GM18867 (cell line): ENCODE data around the gene SPINK2.

Experiments
- ATAC-seq: cut with Tn5 transposase; IDR thresholded peaks from one replicate; pipeline ENCODE4 v1.9.1; 2021; ENCODE audit warnings: mild to moderate bottlenecking, moderate library complexity; ENCODE audit not compliant: unreplicated experiment

SPINK2 gene

GRCh38 chr4:56821381-56822243 lies at the start of gene SPINK2:
Gene SPINK2, minus strand, starts transcription at chr4:56821701. Its CDS starts 39 bp downstream, at chr4:56821662.
- peak; percentile 65 for ATAC-seq

- no peak for ATAC-seq
Measured at GRCh38 chr4:56870946-56871345, 49.4 kb upstream of the SPINK2 start.

- ATAC-seq, result peak; percentile 34
Measured at GRCh38 chr4:56863441-56864139, 42.1 kb upstream of the SPINK2 start.

- ATAC-seq, result no peak
Measured at GRCh38 chr4:56861360-56861759, 39.9 kb upstream of the SPINK2 start.

GRCh38 chr4:56860781-56861180 lies 39.3 kb upstream of the SPINK2 start:
- ATAC-seq, result no peak

- ATAC-seq, result peak; percentile 62
Measured at GRCh38 chr4:56859841-56860240, 38.3 kb upstream of the SPINK2 start.

- ATAC-seq, result no peak
Measured at GRCh38 chr4:56857601-56858309, 36.3 kb upstream of the SPINK2 start.

GRCh38 chr4:56856656-56857055 lies 35.2 kb upstream of the SPINK2 start:
- no peak for ATAC-seq

GRCh38 chr4:56850910-56851309 lies 29.4 kb upstream of the SPINK2 start:
- ATAC-seq, result no peak

- ATAC-seq, result peak; percentile 75
Measured at GRCh38 chr4:56844802-56845580, 23.5 kb upstream of the SPINK2 start.

- ATAC-seq, result no peak
Measured at GRCh38 chr4:56843421-56843899, 22.0 kb upstream of the SPINK2 start.

GRCh38 chr4:56840559-56840958 lies 19.1 kb upstream of the SPINK2 start:
- no peak for ATAC-seq

GRCh38 chr4:56828784-56829535 lies 7.5 kb upstream of the SPINK2 start:
- peak; percentile 82 for ATAC-seq

- ATAC-seq, result no peak
Measured at GRCh38 chr4:56823933-56824600, 2.6 kb upstream of the SPINK2 start.

- no peak for ATAC-seq
Measured at GRCh38 chr4:56818797-56819196, 2.7 kb downstream of the SPINK2 start.

GRCh38 chr4:56817840-56818491 lies 3.5 kb downstream of the SPINK2 start:
- peak; percentile 90 for ATAC-seq

GRCh38 chr4:56806666-56807065 lies 14.8 kb downstream of the SPINK2 start:
- ATAC-seq, result no peak

GRCh38 chr4:56804551-56804950 lies 16.9 kb downstream of the SPINK2 start:
- no peak for ATAC-seq

GRCh38 chr4:56803471-56803870 lies 18.0 kb downstream of the SPINK2 start:
- ATAC-seq, result peak; percentile 50
